HepG2 (cell line): ENCODE results near the gene AKAP8L. TPM values are rescaled to one million over a fixed set of nuclear protein-coding genes. Genes with fewer than 3 reads are reported as not detected.

Experiments
- ATAC-seq: fragments of 200-7000 bp; cut with Tn5 transposase; 3 replicates; pipeline ENCODE4 v1.9.1; 2020; ENCODE audit warnings: mild to moderate bottlenecking, moderate library complexity
- BruUV-seq: library from RNA; stranded (reverse); fragments of 400-500 nt; replicated peaks from 2 replicates; lab custom pipeline; 2021; lab: Mats Ljungman, UMichigan
- CTCF ChIA-PET: fragments of 300-600 bp; formaldehyde crosslinking; extraction: SDS; loops from one replicate; lab custom pipeline; 2021; ENCODE audit warnings: low total read pairs, inconsistent platforms, low intra/inter-chr PET ratio; lab: Yijun Ruan, JAX
- POLR2A ChIA-PET: fragments of 350-600 bp; sonication (Branson Sonifier 250); formaldehyde crosslinking; loops from one replicate; lab custom pipeline; 2020; ENCODE audit warnings: antibody characterized with exemption, inconsistent platforms; lab: Yijun Ruan, JAX
- DNase-seq: peaks from one replicate; pipeline ENCODE4 v3.0.0-alpha.2; 2015; ENCODE audit warnings: low spot score
- FAIRE-seq: peaks from 3 replicates; lab custom pipeline; 2011; peaks lifted over from hg19 to GRCh38; lab: Jason Lieb, UNC
- H2AFZ ChIP-seq: one replicate; pipeline ENCODE4 v1.6.1; 2011; ENCODE audit warnings: low read length, inconsistent platforms
- H3K27ac ChIP-seq: fragments of 300-600 bp; 3 replicates; pipeline ENCODE4 v1.8.0; 2011; ENCODE audit warnings: mixed run types, mild to moderate bottlenecking, mixed read lengths, low read length, inconsistent platforms; ENCODE audit not compliant: insufficient read depth; ENCODE audit errors: extremely low read length
- H3K27me3 ChIP-seq, 2 experiments: fragments of 200-600 bp in 1 of 2; 2 replicates in 1 of 2; 3 replicates in 1 of 2; pipeline versions ENCODE4 v1.6.0 to v1.8.0; 2011; ENCODE audit warnings: low read length in 2 of 2, mild to moderate bottlenecking in 2 of 2, moderate library complexity in 2 of 2, inconsistent platforms in 1 of 2; ENCODE audit not compliant: insufficient read depth in 2 of 2, control insufficient read depth in 1 of 2
- H3K36me3 ChIP-seq, 2 experiments: fragments of 200-600 bp in 1 of 2; replicated peaks in 1 of 2; 2 replicates in 1 of 2; 3 replicates in 1 of 2; pipeline versions ENCODE4 v1.5.1 to v1.8.0; 2011; ENCODE audit warnings: low read length in 2 of 2, inconsistent platforms in 1 of 2; ENCODE audit not compliant: insufficient read depth in 2 of 2, control insufficient read depth in 1 of 2
- H3K4me1 ChIP-seq: 2 replicates; pipeline ENCODE4 v1.5.1; 2012; ENCODE audit warnings: low read length, inconsistent platforms; ENCODE audit not compliant: insufficient read depth
- H3K4me2 ChIP-seq: 2 replicates; pipeline ENCODE4 v1.6.0; 2011; ENCODE audit warnings: low read depth, low read length, inconsistent platforms
- H3K4me3 ChIP-seq, 3 experiments: fragments of 200-600 bp in 1 of 3; sonication (generic), shearing (Covaris generic) in 1 of 3; replicated peaks in 1 of 3; 2 replicates each; pipeline ENCODE4 v1.5.1; 2011 to 2016; ENCODE audit warnings: low read length in 3 of 3, inconsistent platforms in 2 of 3, low read depth in 2 of 3, mild to moderate bottlenecking in 2 of 3, control low read depth in 1 of 3, mixed read lengths in 1 of 3; ENCODE audit not compliant: insufficient read depth in 1 of 3
- H3K79me2 ChIP-seq: one replicate; pipeline ENCODE4 v1.6.1; 2011; ENCODE audit warnings: low read length, inconsistent platforms; ENCODE audit not compliant: insufficient read depth
- H3K9ac ChIP-seq: 2 replicates; pipeline ENCODE4 v1.6.0; 2011; ENCODE audit warnings: mild to moderate bottlenecking, low read depth, low read length, inconsistent platforms; ENCODE audit not compliant: insufficient read depth
- H3K9me3 ChIP-seq: 2 replicates; pipeline ENCODE4 v1.5.1; 2012; ENCODE audit warnings: mild to moderate bottlenecking, low read length
- H4K20me1 ChIP-seq: 2 replicates; pipeline ENCODE4 v1.6.0; 2011; ENCODE audit warnings: inconsistent platforms, mild to moderate bottlenecking, low read length, moderate library complexity; ENCODE audit not compliant: insufficient read depth
- ARNT2 ChIP-seq: sonication (generic); formaldehyde crosslinking; IDR thresholded peaks from 2 replicates; pipeline ENCODE4 v1.8.0; 2022; ENCODE audit warnings: mild to moderate bottlenecking, low read depth, missing genetic modification reagents, moderate library complexity
- CREB1 ChIP-seq, 2 experiments: fragments of 450-650 bp in 1 of 2; IDR thresholded peaks; 2 replicates each; pipeline ENCODE4 v1.6.1; 2016 to 2017; ENCODE audit warnings: control low read depth in 1 of 2, mild to moderate bottlenecking in 1 of 2, missing compliant biosample characterization in 1 of 2, missing genetic modification characterization in 1 of 2
- DMAP1 ChIP-seq: IDR thresholded peaks from 2 replicates; pipeline ENCODE4 v1.6.1; 2016
- EED ChIP-seq: sonication (generic); formaldehyde crosslinking; IDR thresholded peaks from 2 replicates; pipeline ENCODE4 v1.5.0; 2020; ENCODE audit warnings: mild to moderate bottlenecking, missing genetic modification reagents
- GMEB2 ChIP-seq: IDR thresholded peaks from 2 replicates; pipeline ENCODE4 v1.6.1; 2016; ENCODE audit warnings: missing biosample characterization, missing genetic modification reagents, low read depth
- HOXA5 ChIP-seq: sonication (generic); formaldehyde crosslinking; IDR thresholded peaks from 2 replicates; pipeline ENCODE4 v1.4.0; 2020; ENCODE audit warnings: missing genetic modification reagents
- KLF16 ChIP-seq, 2 experiments: sonication (generic) in 1 of 2; formaldehyde crosslinking in 1 of 2; IDR thresholded peaks; 2 replicates each; pipeline versions ENCODE4 v1.6.1 to v1.8.0; 2016 to 2023; ENCODE audit warnings: missing genetic modification reagents in 2 of 2, missing compliant biosample characterization in 1 of 2
- KMT2A ChIP-seq: sonication (generic); formaldehyde crosslinking; IDR thresholded peaks from 2 replicates; pipeline ENCODE4 v1.4.0; 2020; ENCODE audit warnings: missing genetic modification reagents
- MEIS2 ChIP-seq: sonication (generic); formaldehyde crosslinking; IDR thresholded peaks from 2 replicates; pipeline ENCODE4 v1.9.0; 2021; ENCODE audit warnings: mild to moderate bottlenecking, missing genetic modification reagents
- PHF20 ChIP-seq: sonication (generic); formaldehyde crosslinking; IDR thresholded peaks from 2 replicates; pipeline ENCODE4 v1.5.0; 2020; ENCODE audit warnings: mild to moderate bottlenecking, missing genetic modification reagents
- PHF8 ChIP-seq: sonication (generic); formaldehyde crosslinking; IDR thresholded peaks from 2 replicates; pipeline ENCODE4 v1.5.0; 2020; ENCODE audit warnings: missing genetic modification reagents
- POLR2A ChIP-seq, 2 experiments: IDR thresholded peaks; 2 replicates each; pipeline ENCODE4 v1.6.1; 2011; ENCODE audit warnings: low read depth in 2 of 2, low read length in 2 of 2, mild to moderate bottlenecking in 1 of 2, moderate library complexity in 1 of 2; ENCODE audit not compliant: insufficient read depth in 1 of 2
- POLR2G ChIP-seq: fragments of 200-400 bp; formaldehyde crosslinking; IDR thresholded peaks from 2 replicates; pipeline ENCODE4 v1.6.1; 2018; ENCODE audit warnings: mild to moderate bottlenecking, low read depth, low read length, moderate library complexity
- SALL2 ChIP-seq: sonication (generic); formaldehyde crosslinking; IDR thresholded peaks from 2 replicates; pipeline ENCODE4 v1.8.1; 2023; ENCODE audit warnings: mild to moderate bottlenecking, missing genetic modification reagents, inconsistent platforms
- TFDP1 ChIP-seq: IDR thresholded peaks from 2 replicates; pipeline ENCODE4 v1.6.1; 2016; ENCODE audit warnings: missing compliant biosample characterization, missing genetic modification reagents, borderline replicate concordance
- UBTF ChIP-seq: sonication (generic); formaldehyde crosslinking; IDR thresholded peaks from 2 replicates; pipeline ENCODE4 v1.4.0; 2020; ENCODE audit warnings: mild to moderate bottlenecking, missing genetic modification reagents
- ZNF331 ChIP-seq: sonication (generic); formaldehyde crosslinking; IDR thresholded peaks from 2 replicates; pipeline ENCODE4 v1.4.0; 2020; ENCODE audit warnings: missing genetic modification reagents
- ZNF510 ChIP-seq: sonication (generic); formaldehyde crosslinking; IDR thresholded peaks from 2 replicates; pipeline ENCODE4 v1.4.0; 2020; ENCODE audit warnings: low read depth, mild to moderate bottlenecking, missing genetic modification reagents
- ZSCAN25 ChIP-seq: sonication (generic); formaldehyde crosslinking; IDR thresholded peaks from 2 replicates; pipeline ENCODE4 v1.8.0; 2022; ENCODE audit warnings: mild to moderate bottlenecking, missing genetic modification reagents
- WGBS: methylation state at CpG from one replicate; pipeline ENCODE4 v1.1.6; 2017; ENCODE audit warnings: low lambda C conversion rate; 5-methylcytosine and 5-hydroxymethylcytosine counted together
- in situ Hi-C: cut with HindIII; loops from 2 replicates; pipeline ENCODE4 v1.10.0; 2017; ENCODE audit warnings: low pct_unique_long_range_greater_than_20kb; ENCODE audit not compliant: extremely low pct_ligation_motif_present
- intact Hi-C: fragments of 100-400 bp; cut with micrococcal nuclease; formaldehyde crosslinking; loops from one replicate; pipeline ENCODE4 v1.10.0; 2022; ENCODE audit not compliant: unreplicated experiment
- polyA plus RNA-seq, 8 experiments: library from polyadenylated mRNA; depleted of rRNA in 3 of 8; stranded (reverse) in 7 of 8; unstranded in 1 of 8; fragments of >200 nt; fragmentation: Illumina TruSeq in 4 of 8; extraction: Trizol in 4 of 8; gene quantifications; 2 replicates each; pipeline versions ENCODE4 v1.2.1 to v1.2.3, GENCODE V29; 2011 to 2016; ENCODE audit warnings: low read depth in 4 of 8, missing spikeins in 1 of 8, mixed read lengths in 1 of 8; ENCODE audit not compliant: insufficient read depth in 1 of 8
- total RNA-seq, 5 experiments: library from RNA; depleted of rRNA; stranded (reverse); fragments of >200 nt; fragmentation: Illumina TruSeq; extraction: Trizol; gene quantifications; 2 replicates each; pipeline ENCODE4 v1.2.3, GENCODE V29; 2016; ENCODE audit warnings: low read depth in 1 of 5

Gene AKAP8L
- total and polyA plus RNA-seq, 2 of the 13 experiments (the other 11 are each of a cell fraction or from before 2014, with no cell fraction given) = 48.2 to 49.6 TPM

GRCh38 chr19:15332311-15332996 lies 86.3 kb downstream of the AKAP8L start, which contains the start of gene BRD4:
TSS of gene BRD4 (minus strand) at chr19:15332539. CDS start at chr19:15273099, 59,440 bp downstream.
- no peaks in the 10 kb centered on the region for H3K9me3 ChIP-seq
- H3K4me3 ChIP-seq = peak within 1 kb of the TSS; percentile 86 to 99 (median 99)
- H3K27ac ChIP-seq = peak within 1 kb of the TSS; percentile 76
- BruUV-seq = TSS peak; percentile 68
- intact Hi-C loops (loop anchor here (5.0 kb wide), 1 partner anchor 35 kb away; no protein-coding TSS in a partner anchor), in situ Hi-C loops (loop anchor here (5.0 kb wide), 1 partner anchor 35 kb away; no protein-coding TSS in a partner anchor)
- H3K27me3 ChIP-seq = no peaks in the 10 kb centered on the region; a peak in 1 of 5 replicates
- FAIRE-seq (no peak), DNase-seq (no peak), ATAC-seq (peak; percentile 66)
- POLR2A ChIA-PET = interaction anchor here (1.0 to 2.7 kb wide), 4 partner anchors 29 to 87 kb away, joined by 3 to 20 read pairs (median 6); partner anchors contain the start of genes AKAP8 and AKAP8L
- peak within 1 kb of the TSS; percentile 98 for H3K9ac ChIP-seq
- CTCF ChIA-PET = no interaction called here
- H2AFZ ChIP-seq = no peak within 1 kb of the TSS
- H3K4me1 ChIP-seq = peaks cover 44% of the 10 kb centered on the region
- peak within 1 kb of the TSS; percentile 96 for H3K4me2 ChIP-seq
- WGBS = 2% methylated on average over 45 of the region's 81 CpGs
- peaks cover 0 to 4% of the 10 kb centered on the region in 2 experiments; a peak in 1 of 5 replicates for H3K36me3 ChIP-seq
- peaks cover 53% of the 10 kb centered on the region for H3K79me2 ChIP-seq
- H4K20me1 ChIP-seq = peaks cover 38% of the 10 kb centered on the region
- TF ChIP-seq KLF16 (CRISPR knock-in tag; IDR thresholded peaks at IDR 0.05) (peak in 1 of 2 experiments; percentile 46; a peak in 1 of 4 replicates), MEIS2 (CRISPR knock-in tag) (peak; percentile 3; the same call in 1 of the 2 replicates), HOXA5 (CRISPR knock-in tag) (0 out of 2 replicates have a peak, but pooled peaks have one; percentile 26), ZNF510 (no peak), GMEB2 (CRISPR knock-in tag) (0 out of 2 replicates have a peak, but pooled peaks have one; percentile 37), KMT2A (CRISPR knock-in tag) (0 out of 2 replicates have a peak, but pooled peaks have one; percentile 33), PHF20 (CRISPR knock-in tag) (0 out of 2 replicates have a peak, but pooled peaks have one; percentile 43), ZSCAN25 (CRISPR knock-in tag) (no peak), SALL2 (CRISPR knock-in tag) (0 out of 2 replicates have a peak, but pooled peaks have one; percentile 15), PHF8 (CRISPR knock-in tag) (peak; percentile 76), POLR2A (IDR thresholded peaks at IDR 0.05; ENCODE audit: insufficient read depth in 1 of 2, low read depth in 2 of 2, low read length in 2 of 2) (peak in 1 of 2 experiments; percentile 63; a peak in 2 of 4 replicates), CREB1 (IDR thresholded peaks at IDR 0.05) (peak; percentile 77; the same call in 1 of the 2 replicates), CREB1 (CRISPR knock-in tag; IDR thresholded peaks at IDR 0.05) (no peak), POLR2G (peak; percentile 53; the same call in 1 of the 2 replicates), TFDP1 (no peak), ARNT2 (CRISPR knock-in tag) (0 out of 2 replicates have a peak, but pooled peaks have one; percentile 23), UBTF (CRISPR knock-in tag) (0 out of 2 replicates have a peak, but pooled peaks have one; percentile 16), DMAP1 (CRISPR knock-in tag) (0 out of 2 replicates have a peak, but pooled peaks have one; percentile 32), EED (no peak), ZNF331 (CRISPR knock-in tag) (peak; percentile 34; the same call in 1 of the 2 replicates)
